GM23338 (cell line): Measurements from ENCODE around the gene TCF7L1. TPM values are rescaled to one million over a fixed set of nuclear protein-coding genes. Genes with fewer than 3 reads are reported as not detected.
A peak's percentile ranks its signal among the peaks of the same experiment; 100 is the strongest.

Source experiments
- ATAC-seq: fragments of 200-7000 bp; cut with Tn5 transposase; 3 replicates; pipeline ENCODE4 v1.9.1; 2020
- DNase-seq: peaks from one replicate; pipeline ENCODE4 v3.0.0-alpha.2; 2015; ENCODE audit warnings: low spot score
- H2AFZ ChIP-seq: fragments of 200-600 bp; sonication (generic); 2 replicates; pipeline ENCODE4 v1.8.0; 2016; ENCODE audit warnings: antibody characterized with exemption, mild to moderate bottlenecking, moderate library complexity
- H3F3A ChIP-seq: fragments of 200-600 bp; sonication (generic); replicated peaks from 2 replicates; pipeline ENCODE4 v1.8.0; 2017; ENCODE audit warnings: antibody characterized with exemption, mixed run types, low read depth
- H3K27ac ChIP-seq: fragments of 200-600 bp; sonication (generic); 2 replicates; pipeline ENCODE4 v1.6.1; 2016; ENCODE audit warnings: low read depth
- H3K27me3 ChIP-seq: fragments of 200-600 bp; sonication (generic); 2 replicates; pipeline ENCODE4 v1.8.0; 2016; ENCODE audit warnings: mild to moderate bottlenecking, mixed run types, moderate library complexity; ENCODE audit not compliant: insufficient read depth
- H3K36me3 ChIP-seq: fragments of 200-600 bp; sonication (generic); 2 replicates; pipeline ENCODE4 v1.8.0; 2016; ENCODE audit warnings: mild to moderate bottlenecking; ENCODE audit not compliant: insufficient read depth
- H3K4me1 ChIP-seq: fragments of 200-600 bp; sonication (generic); 2 replicates; pipeline ENCODE4 v1.8.0; 2016; ENCODE audit warnings: mild to moderate bottlenecking, moderate library complexity; ENCODE audit not compliant: insufficient read depth
- H3K4me2 ChIP-seq: fragments of 200-600 bp; sonication (generic); 2 replicates; pipeline ENCODE4 v1.7.1; 2017; ENCODE audit warnings: mixed run types
- H3K4me3 ChIP-seq: fragments of 200-600 bp; sonication (generic); 2 replicates; pipeline ENCODE4 v1.6.1; 2016; ENCODE audit warnings: mixed run types
- H3K79me2 ChIP-seq: fragments of 200-600 bp; sonication (generic); replicated peaks from 2 replicates; pipeline ENCODE4 v1.8.0; 2017; ENCODE audit warnings: mild to moderate bottlenecking; ENCODE audit not compliant: insufficient read depth
- H3K9me2 ChIP-seq: fragments of 200-600 bp; sonication (generic); 2 replicates; pipeline ENCODE4 v1.8.0; 2017; ENCODE audit not compliant: insufficient read depth
- H4K20me1 ChIP-seq: fragments of 200-600 bp; sonication (generic); replicated peaks from 2 replicates; pipeline ENCODE4 v1.8.0; 2017; ENCODE audit warnings: mild to moderate bottlenecking; ENCODE audit not compliant: insufficient read depth
- H3K27ac Mint-ChIP-seq: 2 replicates; pipeline ENCODE4 v1.8.0; 2020; ENCODE audit warnings: inconsistent platforms, mild to moderate bottlenecking, moderate library complexity, mixed read lengths
- H3K27me3 Mint-ChIP-seq: 3 replicates; pipeline ENCODE4 v1.8.0; 2022; ENCODE audit warnings: low read depth, mild to moderate bottlenecking, moderate library complexity, mixed read lengths, inconsistent platforms; ENCODE audit not compliant: insufficient read depth, poor library complexity
- H3K36me3 Mint-ChIP-seq: 3 replicates; pipeline ENCODE4 v1.8.0; 2021; ENCODE audit warnings: low read depth, mild to moderate bottlenecking, inconsistent platforms, moderate library complexity, mixed read lengths
- H3K4me1 Mint-ChIP-seq: 3 replicates; pipeline ENCODE4 v1.8.0; 2020; ENCODE audit warnings: mild to moderate bottlenecking, inconsistent platforms, mixed read lengths
- H3K4me3 Mint-ChIP-seq: 3 replicates; pipeline ENCODE4 v1.8.0; 2021; ENCODE audit warnings: moderate library complexity, mild to moderate bottlenecking, inconsistent platforms, mixed read lengths
- H3K9me3 Mint-ChIP-seq: 3 replicates; pipeline ENCODE4 v1.8.0; 2020; ENCODE audit warnings: moderate library complexity, mild to moderate bottlenecking, inconsistent platforms, mixed read lengths
- CREB1 ChIP-seq: fragments of 250-450 bp; sonication (Bioruptor Pico); IDR thresholded peaks from 2 replicates; pipeline ENCODE4 v1.5.0; 2020; ENCODE audit warnings: low read depth, mild to moderate bottlenecking, moderate library complexity
- CTCF ChIP-seq, 2 experiments: fragments of 200-600 bp in 1 of 2; sonication (generic) in 1 of 2; conservative IDR thresholded peaks; 2 replicates each; pipeline versions ENCODE4 v1.5.1 to v1.6.1; 2016 to 2017; ENCODE audit warnings: antibody characterized with exemption in 2 of 2, low read depth in 2 of 2, mild to moderate bottlenecking in 2 of 2, moderate library complexity in 1 of 2
- EZH2 ChIP-seq: fragments of 200-600 bp; sonication (generic); IDR thresholded peaks from one replicate; pipeline ENCODE4 v1.8.0; 2017; ENCODE audit warnings: antibody characterized with exemption, mild to moderate bottlenecking, low read depth; ENCODE audit not compliant: unreplicated experiment
- EZH2phosphoT487 ChIP-seq: fragments of 200-600 bp; sonication (generic); IDR thresholded peaks from one replicate; pipeline ENCODE4 v1.8.1; 2018; ENCODE audit warnings: antibody characterized with exemption; ENCODE audit not compliant: unreplicated experiment
- JUNB ChIP-seq: IDR thresholded peaks from one replicate; pipeline ENCODE4 v1.6.1; 2016; ENCODE audit warnings: antibody characterized with exemption; ENCODE audit not compliant: unreplicated experiment
- POLR2AphosphoS5 ChIP-seq: IDR thresholded peaks from 2 replicates; pipeline ENCODE4 v1.6.1; 2016; ENCODE audit warnings: antibody characterized with exemption, low read depth
- STAT1 ChIP-seq: IDR thresholded peaks from one replicate; pipeline ENCODE4 v1.6.1; 2016; ENCODE audit warnings: antibody characterized with exemption; ENCODE audit not compliant: unreplicated experiment
- ZNF114 ChIP-seq: fragments of 250-450 bp; sonication (Bioruptor Pico); IDR thresholded peaks from 2 replicates; pipeline ENCODE4 v1.5.0; 2020; ENCODE audit warnings: mild to moderate bottlenecking, moderate library complexity
- ZNF331 ChIP-seq: fragments of 250-450 bp; sonication (Bioruptor Pico); IDR thresholded peaks from 2 replicates; pipeline ENCODE4 v1.5.0; 2020; ENCODE audit warnings: low read depth, mild to moderate bottlenecking, moderate library complexity
- polyA plus RNA-seq: library from polyadenylated mRNA; unstranded; fragments of >200 nt; fragmentation: Nextera tagmentation; extraction: Ambion mirVana; gene quantifications from 2 replicates; pipeline ENCODE4 v1.2.1, GENCODE V29; 2016
- total RNA-seq: library from RNA; depleted of rRNA; stranded (reverse); fragments of >200 nt; shearing (Covaris generic); gene quantifications from 2 replicates; pipeline ENCODE4 v1.2.3, GENCODE V29; 2014
- TF ChIP-seq, protein P1 (sequence below): fragments of 250-450 bp; sonication (Bioruptor Pico); IDR thresholded peaks from 2 replicates; pipeline ENCODE4 v1.5.0; 2020; ENCODE audit warnings: mild to moderate bottlenecking, moderate library complexity

The TCF7L1 gene
- total and polyA plus RNA-seq, 2 experiments from 2014 or later: 47.3 to 101 TPM

GRCh38 chr2:85209887-85210286, 76.7 kb downstream of the TCF7L1 start:
- H3K9me2 ChIP-seq: no peaks in the 10 kb centered on the region
- no peak for TF ChIP-seq JUNB
- no peak for TF ChIP-seq POLR2AphosphoS5
- no peak for TF ChIP-seq ZNF331
- TF ChIP-seq CREB1 (CRISPR knock-in tag): no peak
- TF ChIP-seq EZH2: no peak
- TF ChIP-seq ZNF114 (CRISPR knock-in tag): no peak
- TF ChIP-seq EZH2phosphoT487: no peak
- TF ChIP-seq, protein P1, sequence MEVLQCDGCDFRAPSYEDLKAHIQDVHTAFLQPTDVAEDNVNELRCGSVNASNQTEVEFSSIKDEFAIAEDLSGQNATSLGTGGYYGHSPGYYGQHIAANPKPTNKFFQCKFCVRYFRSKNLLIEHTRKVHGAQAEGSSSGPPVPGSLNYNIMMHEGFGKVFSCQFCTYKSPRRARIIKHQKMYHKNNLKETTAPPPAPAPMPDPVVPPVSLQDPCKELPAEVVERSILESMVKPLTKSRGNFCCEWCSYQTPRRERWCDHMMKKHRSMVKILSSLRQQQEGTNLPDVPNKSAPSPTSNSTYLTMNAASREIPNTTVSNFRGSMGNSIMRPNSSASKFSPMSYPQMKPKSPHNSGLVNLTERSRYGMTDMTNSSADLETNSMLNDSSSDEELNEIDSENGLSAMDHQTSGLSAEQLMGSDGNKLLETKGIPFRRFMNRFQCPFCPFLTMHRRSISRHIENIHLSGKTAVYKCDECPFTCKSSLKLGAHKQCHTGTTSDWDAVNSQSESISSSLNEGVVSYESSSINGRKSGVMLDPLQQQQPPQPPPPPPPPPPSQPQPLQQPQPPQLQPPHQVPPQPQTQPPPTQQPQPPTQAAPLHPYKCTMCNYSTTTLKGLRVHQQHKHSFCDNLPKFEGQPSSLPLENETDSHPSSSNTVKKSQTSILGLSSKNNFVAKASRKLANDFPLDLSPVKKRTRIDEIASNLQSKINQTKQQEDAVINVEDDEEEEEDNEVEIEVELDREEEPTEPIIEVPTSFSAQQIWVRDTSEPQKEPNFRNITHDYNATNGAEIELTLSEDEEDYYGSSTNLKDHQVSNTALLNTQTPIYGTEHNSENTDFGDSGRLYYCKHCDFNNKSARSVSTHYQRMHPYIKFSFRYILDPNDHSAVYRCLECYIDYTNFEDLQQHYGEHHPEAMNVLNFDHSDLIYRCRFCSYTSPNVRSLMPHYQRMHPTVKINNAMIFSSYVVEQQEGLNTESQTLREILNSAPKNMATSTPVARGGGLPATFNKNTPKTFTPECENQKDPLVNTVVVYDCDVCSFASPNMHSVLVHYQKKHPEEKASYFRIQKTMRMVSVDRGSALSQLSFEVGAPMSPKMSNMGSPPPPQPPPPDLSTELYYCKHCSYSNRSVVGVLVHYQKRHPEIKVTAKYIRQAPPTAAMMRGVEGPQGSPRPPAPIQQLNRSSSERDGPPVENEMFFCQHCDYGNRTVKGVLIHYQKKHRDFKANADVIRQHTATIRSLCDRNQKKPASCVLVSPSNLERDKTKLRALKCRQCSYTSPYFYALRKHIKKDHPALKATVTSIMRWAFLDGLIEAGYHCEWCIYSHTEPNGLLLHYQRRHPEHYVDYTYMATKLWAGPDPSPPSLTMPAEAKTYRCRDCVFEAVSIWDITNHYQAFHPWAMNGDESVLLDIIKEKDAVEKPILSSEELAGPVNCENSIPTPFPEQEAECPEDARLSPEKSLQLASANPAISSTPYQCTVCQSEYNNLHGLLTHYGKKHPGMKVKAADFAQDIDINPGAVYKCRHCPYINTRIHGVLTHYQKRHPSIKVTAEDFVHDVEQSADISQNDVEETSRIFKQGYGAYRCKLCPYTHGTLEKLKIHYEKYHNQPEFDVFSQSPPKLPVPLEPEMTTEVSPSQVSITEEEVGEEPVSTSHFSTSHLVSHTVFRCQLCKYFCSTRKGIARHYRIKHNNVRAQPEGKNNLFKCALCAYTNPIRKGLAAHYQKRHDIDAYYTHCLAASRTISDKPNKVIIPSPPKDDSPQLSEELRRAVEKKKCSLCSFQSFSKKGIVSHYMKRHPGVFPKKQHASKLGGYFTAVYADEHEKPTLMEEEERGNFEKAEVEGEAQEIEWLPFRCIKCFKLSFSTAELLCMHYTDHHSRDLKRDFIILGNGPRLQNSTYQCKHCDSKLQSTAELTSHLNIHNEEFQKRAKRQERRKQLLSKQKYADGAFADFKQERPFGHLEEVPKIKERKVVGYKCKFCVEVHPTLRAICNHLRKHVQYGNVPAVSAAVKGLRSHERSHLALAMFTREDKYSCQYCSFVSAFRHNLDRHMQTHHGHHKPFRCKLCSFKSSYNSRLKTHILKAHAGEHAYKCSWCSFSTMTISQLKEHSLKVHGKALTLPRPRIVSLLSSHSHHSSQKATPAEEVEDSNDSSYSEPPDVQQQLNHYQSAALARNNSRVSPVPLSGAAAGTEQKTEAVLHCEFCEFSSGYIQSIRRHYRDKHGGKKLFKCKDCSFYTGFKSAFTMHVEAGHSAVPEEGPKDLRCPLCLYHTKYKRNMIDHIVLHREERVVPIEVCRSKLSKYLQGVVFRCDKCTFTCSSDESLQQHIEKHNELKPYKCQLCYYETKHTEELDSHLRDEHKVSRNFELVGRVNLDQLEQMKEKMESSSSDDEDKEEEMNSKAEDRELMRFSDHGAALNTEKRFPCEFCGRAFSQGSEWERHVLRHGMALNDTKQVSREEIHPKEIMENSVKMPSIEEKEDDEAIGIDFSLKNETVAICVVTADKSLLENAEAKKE (CRISPR knock-in tag): no peak
- no peak for TF ChIP-seq STAT1
- no peak for TF ChIP-seq CTCF (conservative IDR thresholded peaks at IDR 0.05; ENCODE audit: low read depth in 2 of 2)
- peaks cover 59% of the 10 kb centered on the region for H3K4me1 Mint-ChIP-seq
- H3K36me3 ChIP-seq: no peaks in the 10 kb centered on the region
- H3K9me3 Mint-ChIP-seq: no peaks in the 10 kb centered on the region
- peaks cover 14% of the 10 kb centered on the region for H3K27me3 Mint-ChIP-seq
- no peak overlapping the region for H3K4me2 ChIP-seq
- ATAC-seq (peak; percentile 19), DNase-seq (no peak)
- H4K20me1 ChIP-seq: peaks cover 74% of the 10 kb centered on the region
- H3K36me3 Mint-ChIP-seq: no peaks in the 10 kb centered on the region
- H3K27me3 ChIP-seq: no peaks in the 10 kb centered on the region
- no peak overlapping the region for H3K4me3 Mint-ChIP-seq
- peaks cover 99% of the 10 kb centered on the region for H3K79me2 ChIP-seq
- H3K4me3 ChIP-seq: no peak overlapping the region
- H3K27ac ChIP-seq: no peak overlapping the region
- H2AFZ ChIP-seq: no peak overlapping the region
- H3K27ac Mint-ChIP-seq: no peak overlapping the region
- H3K4me1 ChIP-seq: peaks cover 49% of the 10 kb centered on the region
- H3F3A ChIP-seq: peaks cover 6% of the 10 kb centered on the region; the same call in 1 of the 2 replicates
